Measurements from ENCODE around the gene C1orf35.

GRCh38 chr1:228082214-228082917, 20.8 kb downstream of the C1orf35 start, which contains the start of gene ARF1:
- TF ChIP-seq FOXK1 (CRISPR knock-in tag; IDR thresholded peaks at IDR 0.05; ENCODE audit: borderline replicate concordance) (no peak), CAMTA2 (CRISPR knock-in tag; conservative IDR thresholded peaks at IDR 0.05) (0 out of 2 replicates have a peak, but pooled peaks have one; percentile 68)
